BLaER1 treated with 17β-estradiol and CSF1 and Interleukin-3, amounts not matched to agents 10 nM and 100 nM (cell line): Measurements from ENCODE around the gene ACSF3.

ENCODE experiments used
- H3K27ac ChIP-seq, 11 experiments: shearing (Covaris generic); formaldehyde crosslinking; 2 replicates each; pipeline ENCODE4 v1.8.1; 2022
- H3K27me3 ChIP-seq, 11 experiments: shearing (Covaris generic); formaldehyde crosslinking; 2 replicates each; pipeline ENCODE4 v1.8.1; 2022
- H3K36me3 ChIP-seq, 11 experiments: shearing (Covaris generic); formaldehyde crosslinking; 2 replicates each; pipeline ENCODE4 v1.8.1; 2022
- H3K4me1 ChIP-seq, 10 experiments: shearing (Covaris generic); formaldehyde crosslinking; 2 replicates each; pipeline ENCODE4 v1.8.1; 2022
- H3K4me2 ChIP-seq, 11 experiments: shearing (Covaris generic); formaldehyde crosslinking; 2 replicates each; pipeline ENCODE4 v1.8.1; 2022
- H3K4me3 ChIP-seq, 10 experiments: shearing (Covaris generic); formaldehyde crosslinking; 2 replicates each; pipeline ENCODE4 v1.8.1; 2022
- H3K9ac ChIP-seq, 11 experiments: shearing (Covaris generic); formaldehyde crosslinking; 2 replicates each; pipeline ENCODE4 v1.8.1; 2022
- H3K9me3 ChIP-seq, 11 experiments: shearing (Covaris generic); formaldehyde crosslinking; replicated peaks in 1 of 11; 2 replicates each; pipeline ENCODE4 v1.8.1; 2022
- H4K20me1 ChIP-seq, 11 experiments: shearing (Covaris generic); formaldehyde crosslinking; 2 replicates each; pipeline ENCODE4 v1.8.1; 2022
- Cebpa-rat ChIP-seq, 11 experiments: shearing (Covaris generic); IDR thresholded peaks; 2 replicates each; pipeline ENCODE4 v1.8.1; 2022

The ACSF3 gene

GRCh38 chr16:89156740-89157645 is 63.3 kb downstream of the ACSF3 start:
- peak overlapping the region in 10 of 11 experiments; percentile 40 to 82 (median 69); a peak in 20 of 22 replicates for H3K4me2 ChIP-seq
- H3K9me3 ChIP-seq: 0 out of 22 replicates have a peak, but pooled peaks cover 0 to 3% (median 0%) of the 10 kb centered on the region in 11 experiments
- peaks cover 0 to 42% (median 18%) of the 10 kb centered on the region in 11 experiments; a peak in 15 of 22 replicates for H4K20me1 ChIP-seq
- peaks cover 0 to 23% (median 0%) of the 10 kb centered on the region in 11 experiments; a peak in 6 of 22 replicates for H3K27me3 ChIP-seq
- H3K27ac ChIP-seq: no peak overlapping the region
- peaks cover 41 to 95% (median 84%) of the 10 kb centered on the region in 10 experiments for H3K4me1 ChIP-seq
- no peak for TF ChIP-seq Cebpa-rat (IDR thresholded peaks at IDR 0.05)
- H3K9ac ChIP-seq: peak overlapping the region in 4 of 11 experiments; percentile 12 to 42 (median 25); a peak in 4 of 22 replicates
- H3K4me3 ChIP-seq: no peak overlapping the region
- peaks cover 3 to 11% (median 8%) of the 10 kb centered on the region in 11 experiments; a peak in 17 of 22 replicates for H3K36me3 ChIP-seq

- peaks cover 0 to 3% (median under 1%) of the 10 kb centered on the region in 11 experiments; a peak in 4 of 22 replicates for H3K36me3 ChIP-seq
- no peak overlapping the region for H3K9ac ChIP-seq
- TF ChIP-seq Cebpa-rat (IDR thresholded peaks at IDR 0.05): no peak
- no peak overlapping the region for H3K27ac ChIP-seq
- H3K9me3 ChIP-seq: 0 out of 22 replicates have a peak, but pooled peaks cover 0 to 3% (median 0%) of the 10 kb centered on the region in 11 experiments
- H3K27me3 ChIP-seq: peaks cover 0 to 23% (median 0%) of the 10 kb centered on the region in 11 experiments; a peak in 6 of 22 replicates
- H4K20me1 ChIP-seq: peaks cover 0 to 42% (median 18%) of the 10 kb centered on the region in 11 experiments; a peak in 15 of 22 replicates
- H3K4me2 ChIP-seq: peak overlapping the region in 1 of 11 experiments; percentile 82; a peak in 1 of 22 replicates
- peaks cover 37 to 96% (median 87%) of the 10 kb centered on the region in 10 experiments for H3K4me1 ChIP-seq
- H3K4me3 ChIP-seq: no peak overlapping the region
These were observed 64.1 kb downstream of the ACSF3 start for GRCh38 chr16:89157778-89158177.

- 0 out of 22 replicates have a peak, but pooled peaks cover 0 to 3% (median 0%) of the 10 kb centered on the region in 11 experiments for H3K9me3 ChIP-seq
- H3K9ac ChIP-seq: peak overlapping the region in 2 of 11 experiments; percentile 3 to 39; a peak in 3 of 22 replicates
- no peak for TF ChIP-seq Cebpa-rat (IDR thresholded peaks at IDR 0.05)
- no peaks in the 10 kb centered on the region for H3K36me3 ChIP-seq
- H3K4me2 ChIP-seq: peak overlapping the region; percentile 5 to 86 (median 62); a peak in 19 of 22 replicates
- H3K4me3 ChIP-seq: no peak overlapping the region
- peaks cover 0 to 23% (median 0%) of the 10 kb centered on the region in 11 experiments; a peak in 6 of 22 replicates for H3K27me3 ChIP-seq
- peaks cover 32 to 97% (median 87%) of the 10 kb centered on the region in 10 experiments for H3K4me1 ChIP-seq
- H4K20me1 ChIP-seq: peaks cover 0 to 34% (median 10%) of the 10 kb centered on the region in 11 experiments; a peak in 13 of 22 replicates
- no peak overlapping the region for H3K27ac ChIP-seq
These were observed 65.6 kb downstream of the ACSF3 start for GRCh38 chr16:89159066-89159849.

GRCh38 chr16:89159850-89160354 is 66.2 kb downstream of the ACSF3 start:
- Histone ChIP-seq H3K27me3 (peaks cover 0 to 23% (median 0%) of the 10 kb centered on the region in 11 experiments; a peak in 6 of 22 replicates), H3K4me2 (peak overlapping the region in 10 of 11 experiments; percentile 10 to 86 (median 63); a peak in 15 of 22 replicates), H3K4me3 (no peak overlapping the region), H3K27ac (no peak overlapping the region), H3K9me3 (0 out of 22 replicates have a peak, but pooled peaks cover 0 to 3% (median 0%) of the 10 kb centered on the region in 11 experiments), H3K36me3 (no peaks in the 10 kb centered on the region), H3K4me1 (peaks cover 26 to 93% (median 84%) of the 10 kb centered on the region in 10 experiments), H3K9ac (0 out of 22 replicates have a peak overlapping the region, but pooled peaks of 1 of the 11 experiments have one; percentile 3), H4K20me1 (peaks cover 0 to 27% (median 9%) of the 10 kb centered on the region in 11 experiments; a peak in 13 of 22 replicates)
- TF ChIP-seq Cebpa-rat (IDR thresholded peaks at IDR 0.05): no peak

GRCh38 chr16:89160977-89161701 is 67.5 kb downstream of the ACSF3 start:
- peak overlapping the region in 8 of 11 experiments; percentile 38 to 79 (median 62); a peak in 16 of 22 replicates for H3K4me2 ChIP-seq
- H3K36me3 ChIP-seq: no peaks in the 10 kb centered on the region
- TF ChIP-seq Cebpa-rat (IDR thresholded peaks at IDR 0.05): no peak
- peaks cover 13 to 81% (median 72%) of the 10 kb centered on the region in 10 experiments for H3K4me1 ChIP-seq
- no peak overlapping the region for H3K27ac ChIP-seq
- no peak overlapping the region for H3K4me3 ChIP-seq
- no peak overlapping the region; a peak in 1 of 22 replicates for H3K9ac ChIP-seq
- H4K20me1 ChIP-seq: peaks cover 0 to 15% (median 5%) of the 10 kb centered on the region in 11 experiments; a peak in 9 of 22 replicates
- H3K27me3 ChIP-seq: peaks cover 0 to 22% (median 0%) of the 10 kb centered on the region in 11 experiments; a peak in 6 of 22 replicates
- 0 out of 22 replicates have a peak, but pooled peaks cover 0 to 3% (median 0%) of the 10 kb centered on the region in 11 experiments for H3K9me3 ChIP-seq

- no peak for TF ChIP-seq Cebpa-rat (IDR thresholded peaks at IDR 0.05)
- H3K9ac ChIP-seq: no peak overlapping the region; a peak in 1 of 22 replicates
- peaks cover 10 to 77% (median 68%) of the 10 kb centered on the region in 10 experiments for H3K4me1 ChIP-seq
- H4K20me1 ChIP-seq: peaks cover 0 to 6% (median 0%) of the 10 kb centered on the region in 11 experiments; a peak in 3 of 22 replicates
- H3K36me3 ChIP-seq: no peaks in the 10 kb centered on the region
- H3K27me3 ChIP-seq: peaks cover 0 to 15% (median 0%) of the 10 kb centered on the region in 11 experiments; a peak in 6 of 22 replicates
- H3K4me2 ChIP-seq: peak overlapping the region in 8 of 11 experiments; percentile 38 to 79 (median 62); a peak in 16 of 22 replicates
- no peak overlapping the region for H3K27ac ChIP-seq
- H3K4me3 ChIP-seq: no peak overlapping the region
- 0 out of 22 replicates have a peak, but pooled peaks cover 0 to 3% (median 0%) of the 10 kb centered on the region in 11 experiments for H3K9me3 ChIP-seq
These were observed 68.4 kb downstream of the ACSF3 start for GRCh38 chr16:89161763-89162713.
